IMR-90 (cell line): ENCODE results near the gene VPS26A. TPM values are rescaled to one million over a fixed set of nuclear protein-coding genes. Genes with fewer than 3 reads are reported as not detected.

Experiments used
- ATAC-seq: fragments of 200-7000 bp; cut with Tn5 transposase; 2 replicates; pipeline ENCODE4 v1.9.1; 2020; ENCODE audit warnings: low read depth, mild to moderate bottlenecking, moderate library complexity
- BruUV-seq: library from RNA; stranded (reverse); fragments of 400-500 nt; replicated peaks from 2 replicates; lab custom pipeline; 2021; lab: Mats Ljungman, UMichigan
- CTCF ChIA-PET: fragments of 300-600 bp; formaldehyde crosslinking; extraction: SDS; loops from one replicate; lab custom pipeline; 2021; ENCODE audit warnings: antibody characterized with exemption; lab: Yijun Ruan, JAX
- POLR2A ChIA-PET: fragments of 300-600 bp; sonication (Branson Sonifier 250); formaldehyde crosslinking; loops from one replicate; lab custom pipeline; 2022; ENCODE audit warnings: antibody characterized with exemption; ENCODE audit not compliant: unreplicated experiment; lab: Charles Lee
- DNase-seq: peaks from one replicate; pipeline ENCODE4 v3.0.0; 2013
- H2AFZ ChIP-seq: replicated peaks from 2 replicates; pipeline ENCODE3; 2013; ENCODE audit warnings: low read length, mild to moderate bottlenecking; ENCODE audit not compliant: poor library complexity
- H2AK5ac ChIP-seq: 2 replicates; pipeline ENCODE4 v1.6.1; 2013; ENCODE audit warnings: low read depth, low read length, inconsistent platforms
- H2AK9ac ChIP-seq: replicated peaks from 2 replicates; pipeline ENCODE3; 2013; ENCODE audit warnings: mild to moderate bottlenecking, low read depth, low read length, moderate library complexity; ENCODE audit not compliant: poor library complexity
- H2BK120ac ChIP-seq: 2 replicates; pipeline ENCODE4 v1.6.1; 2013; ENCODE audit warnings: low read depth, low read length, inconsistent platforms
- H2BK15ac ChIP-seq: 3 replicates; pipeline ENCODE4 v1.6.1; 2013; ENCODE audit warnings: low read depth, low read length, inconsistent platforms
- H2BK20ac ChIP-seq: 2 replicates; pipeline ENCODE4 v1.6.1; 2013; ENCODE audit warnings: low read depth, mild to moderate bottlenecking, inconsistent platforms, low read length, moderate library complexity
- H2BK5ac ChIP-seq: 2 replicates; pipeline ENCODE4 v1.6.1; 2013; ENCODE audit warnings: mild to moderate bottlenecking, low read depth, low read length, inconsistent platforms; ENCODE audit not compliant: poor library complexity, severe bottlenecking
- H3K14ac ChIP-seq: replicated peaks from 2 replicates; pipeline ENCODE4 v1.6.1; 2013; ENCODE audit warnings: low read depth, low read length, inconsistent platforms
- H3K18ac ChIP-seq: 2 replicates; pipeline ENCODE4 v1.6.1; 2013; ENCODE audit warnings: low read depth, low read length, control low read depth
- H3K23ac ChIP-seq: 2 replicates; pipeline ENCODE4 v1.6.1; 2013; ENCODE audit warnings: low read depth, low read length, inconsistent platforms
- H3K27ac ChIP-seq: 2 replicates; pipeline ENCODE4 v1.5.1; 2013; ENCODE audit warnings: mild to moderate bottlenecking, control low read depth, low read length; ENCODE audit not compliant: insufficient read depth
- H3K27me3 ChIP-seq: 2 replicates; pipeline ENCODE4 v1.6.1; 2013; ENCODE audit warnings: low read length; ENCODE audit not compliant: control insufficient read depth, insufficient read depth
- H3K36me3 ChIP-seq: 2 replicates; pipeline ENCODE4 v1.6.1; 2013; ENCODE audit warnings: low read length, mixed read lengths; ENCODE audit not compliant: control insufficient read depth, insufficient read depth
- H3K4ac ChIP-seq: 2 replicates; pipeline ENCODE4 v1.6.1; 2013; ENCODE audit warnings: low read depth, low read length, inconsistent platforms
- H3K4me1 ChIP-seq: 2 replicates; pipeline ENCODE4 v1.6.1; 2013; ENCODE audit warnings: low read length, mixed read lengths; ENCODE audit not compliant: control insufficient read depth, insufficient read depth
- H3K4me2 ChIP-seq: 2 replicates; pipeline ENCODE4 v1.6.1; 2013; ENCODE audit warnings: low read depth, mild to moderate bottlenecking, control low read depth, low read length, moderate library complexity
- H3K4me3 ChIP-seq: 2 replicates; pipeline ENCODE4 v1.5.1; 2013; ENCODE audit warnings: low read depth, mild to moderate bottlenecking, control low read depth, low read length, moderate library complexity; ENCODE audit not compliant: insufficient read depth
- H3K56ac ChIP-seq: 2 replicates; pipeline ENCODE4 v1.6.1; 2013; ENCODE audit warnings: low read length, inconsistent platforms; ENCODE audit not compliant: insufficient read depth; ENCODE audit errors: extremely low read depth
- H3K79me1 ChIP-seq, 2 experiments: 2 replicates each; pipeline ENCODE4 v1.6.1; 2013; ENCODE audit warnings: low read length in 2 of 2, inconsistent platforms in 1 of 2, low read depth in 1 of 2
- H3K9ac ChIP-seq: 2 replicates; pipeline ENCODE4 v1.6.1; 2013; ENCODE audit warnings: low read depth, low read length, control low read depth
- H3K9me1 ChIP-seq: 2 replicates; pipeline ENCODE4 v1.6.1; 2013; ENCODE audit warnings: low read length, inconsistent platforms; ENCODE audit not compliant: insufficient read depth
- H3K9me3 ChIP-seq: 2 replicates; pipeline ENCODE4 v1.6.1; 2013; ENCODE audit warnings: low read length; ENCODE audit not compliant: control insufficient read depth, insufficient read depth
- H4K20me1 ChIP-seq: 2 replicates; pipeline ENCODE4 v1.6.1; 2013; ENCODE audit warnings: low read length, inconsistent platforms; ENCODE audit not compliant: insufficient read depth
- H4K5ac ChIP-seq: 2 replicates; pipeline ENCODE4 v1.6.1; 2013; ENCODE audit warnings: mild to moderate bottlenecking, low read depth, low read length, control low read depth
- H4K8ac ChIP-seq, 2 experiments: 2 replicates each; pipeline ENCODE4 v1.6.1; 2013; ENCODE audit warnings: low read depth in 2 of 2, low read length in 2 of 2, control low read depth in 1 of 2, inconsistent platforms in 1 of 2
- H4K91ac ChIP-seq: 2 replicates; pipeline ENCODE4 v1.6.1; 2013; ENCODE audit warnings: low read depth, low read length, inconsistent platforms; ENCODE audit not compliant: insufficient read depth
- BHLHE40 ChIP-seq: fragments of 150-350 bp; IDR thresholded peaks from 2 replicates; pipeline ENCODE4 v1.6.1; 2016; ENCODE audit warnings: mild to moderate bottlenecking, low read depth, low read length
- CTCF ChIP-seq: conservative IDR thresholded peaks from 2 replicates; pipeline ENCODE4 v1.5.1; 2012; ENCODE audit warnings: mild to moderate bottlenecking, low read depth, low read length, improper control_type of control experiment
- FOS ChIP-seq: fragments of 150-350 bp; IDR thresholded peaks from 2 replicates; pipeline ENCODE4 v1.6.1; 2016; ENCODE audit warnings: low read depth, low read length
- MAFK ChIP-seq: IDR thresholded peaks from 2 replicates; pipeline ENCODE4 v1.6.1; 2012; ENCODE audit warnings: low read depth, low read length, improper control_type of control experiment
- MAZ ChIP-seq: IDR thresholded peaks from 2 replicates; pipeline ENCODE4 v1.6.1; 2012; ENCODE audit warnings: low read depth, mild to moderate bottlenecking, low read length, improper control_type of control experiment, moderate library complexity, borderline replicate concordance
- NFE2L2 ChIP-seq: fragments of 150-350 bp; IDR thresholded peaks from 2 replicates; pipeline ENCODE4 v1.6.1; 2016; ENCODE audit warnings: low read depth, mild to moderate bottlenecking, low read length
- RCOR1 ChIP-seq: IDR thresholded peaks from 2 replicates; pipeline ENCODE4 v1.6.1; 2012; ENCODE audit warnings: mild to moderate bottlenecking, low read length, improper control_type of control experiment; ENCODE audit not compliant: insufficient replicate concordance
- WGBS, 2 experiments: methylation state at CpG; one replicate each; pipeline versions ENCODE4 v1.1.5 to v1.1.7; 2013; ENCODE audit warnings: missing lambda C conversion rate in 2 of 2; ENCODE audit not compliant: insufficient read length in 1 of 2; ENCODE audit errors: extremely low coverage in 2 of 2; 5-methylcytosine and 5-hydroxymethylcytosine counted together
- dilution Hi-C: fragments of 300-500 bp; cut with HindIII; formaldehyde crosslinking; loops from one replicate; pipeline ENCODE4 v1.14.3; 2018; ENCODE audit warnings: low sequenced_read_pairs; ENCODE audit not compliant: unreplicated experiment
- in situ Hi-C: fragments of 300-500 bp; cut with MboI; formaldehyde crosslinking; loops from 3 replicates; pipeline ENCODE4 v1.14.3; 2019; ENCODE audit warnings: low sequenced_read_pairs, inconsistent platforms, mixed read lengths
- intact Hi-C: fragments of 100-400 bp; cut with micrococcal nuclease; formaldehyde crosslinking; loops from 2 replicates; pipeline ENCODE4 v1.10.0; 2022
- polyA plus RNA-seq, 3 experiments: library from polyadenylated mRNA; depleted of rRNA; stranded (reverse); fragments of >200 nt; gene quantifications; 2 replicates each; pipeline ENCODE4 v1.2.3, GENCODE V29; 2012; ENCODE audit warnings: low replicate concordance in 1 of 3
- total RNA-seq: library from RNA; depleted of rRNA; stranded (reverse); fragments of >200 nt; gene quantifications from 2 replicates; pipeline ENCODE4 v1.2.3, GENCODE V29; 2012

VPS26A gene
- total and polyA plus RNA-seq, 2 of the 4 experiments (the other 2 are of a cell fraction) = 7.2 to 18.7 TPM

- no peak for TF ChIP-seq MAZ
Observed at GRCh38 chr10:69090685-69091084, 33.3 kb upstream of the VPS26A start (continued).

- no peak overlapping the region for H2AK5ac ChIP-seq
- H3K9me3 ChIP-seq = no peaks in the 10 kb centered on the region
- peak overlapping the region; percentile 56; the same call in 1 of the 2 replicates for H4K5ac ChIP-seq
- H4K20me1 ChIP-seq = no peaks in the 10 kb centered on the region
- H3K4ac ChIP-seq = peak overlapping the region; percentile 30; the same call in 1 of the 2 replicates
- H3K4me1 ChIP-seq = peaks cover 6% of the 10 kb centered on the region
- no peak overlapping the region for H3K23ac ChIP-seq
- H3K79me1 ChIP-seq = 0 out of 4 replicates have a peak, but pooled peaks cover 0 to 6% of the 10 kb centered on the region in 2 experiments
- H3K9me1 ChIP-seq = no peaks in the 10 kb centered on the region; the same call in 1 of the 2 replicates
- DNase-seq (no peak), ATAC-seq (no peak)
- CTCF ChIA-PET = interaction anchor here (1.0 kb wide), 1 partner anchor 85 kb away, joined by 7 read pairs; no protein-coding TSS in a partner anchor
- H3K14ac ChIP-seq = peak overlapping the region; percentile 64; the same call in 1 of the 2 replicates
- dilution Hi-C loops = no loop called here
- no peak overlapping the region for H3K27ac ChIP-seq
- H2AFZ ChIP-seq = no peak overlapping the region
- in situ Hi-C loops = loop anchor here (5.0 kb wide), 1 partner anchor 84 kb away; no protein-coding TSS in a partner anchor
- peak overlapping the region; percentile 50; the same call in 1 of the 2 replicates for H2BK120ac ChIP-seq
- TF ChIP-seq RCOR1 (no peak), CTCF (no peak), MAFK (no peak), NFE2L2 (no peak), FOS (no peak), BHLHE40 (no peak)
- H3K27me3 ChIP-seq = no peaks in the 10 kb centered on the region
- no peak overlapping the region for H3K9ac ChIP-seq
- peak overlapping the region; percentile 18; the same call in 1 of the 2 replicates for H3K18ac ChIP-seq
- no peak overlapping the region; the same call in 1 of the 2 replicates for H3K4me3 ChIP-seq
- no peak overlapping the region for H2BK15ac ChIP-seq
- no peaks in the 10 kb centered on the region for H3K36me3 ChIP-seq
- peak overlapping the region; percentile 31; the same call in 1 of the 2 replicates for H2BK20ac ChIP-seq
- no TSS peak for BruUV-seq
- no CpG with 5 or more reads among the region's 8 CpGs for WGBS, 2 experiments
- peak overlapping the region in 1 of 2 experiments; percentile 61; a peak in 2 of 4 replicates for H4K8ac ChIP-seq
- H2AK9ac ChIP-seq = no peak overlapping the region
- no peak overlapping the region for H2BK5ac ChIP-seq
- H4K91ac ChIP-seq = no peak overlapping the region; the same call in 1 of the 2 replicates
- POLR2A ChIA-PET = interaction anchor here (1.4 kb wide), 1 partner anchor 86 kb away, joined by 3 read pairs; no protein-coding TSS in a partner anchor
- H3K56ac ChIP-seq = no peak overlapping the region; the same call in 1 of the 2 replicates
- intact Hi-C loops = loop anchor here (5.0 kb wide), 2 partner anchors 104 to 301 kb away; partner anchors contain the start of gene KIFBP
- peak overlapping the region; percentile 85; the same call in 1 of the 2 replicates for H3K4me2 ChIP-seq
Observed at GRCh38 chr10:69091143-69091651, 32.8 kb upstream of the VPS26A start.
